ENCODE data around the gene LGR6.

GRCh38 chr1:202229376-202229775 lies 35.8 kb downstream of the LGR6 start:
- TF ChIP-seq CTCF (conservative IDR thresholded peaks at IDR 0.05; ENCODE audit: low read depth, low read length) (no peak), RAD21 (IDR thresholded peaks at IDR 0.05; ENCODE audit: low read length) (no peak), POLR2A (IDR thresholded peaks at IDR 0.05; ENCODE audit: low read depth, low read length) (no peak), CEBPB (IDR thresholded peaks at IDR 0.05; ENCODE audit: low read depth, low read length) (no peak), USF2 (IDR thresholded peaks at IDR 0.05; ENCODE audit: low read depth, low read length) (no peak), MAFK (IDR thresholded peaks at IDR 0.05; ENCODE audit: low read depth, low read length) (no peak), MXI1 (IDR thresholded peaks at IDR 0.05; ENCODE audit: borderline replicate concordance, low read depth, low read length) (no peak), SMC3 (IDR thresholded peaks at IDR 0.05; ENCODE audit: low read depth, low read length) (no peak), CHD1 (IDR thresholded peaks at IDR 0.05; ENCODE audit: low read depth, low read length) (no peak)
- TF ChIP-seq, protein P1, sequence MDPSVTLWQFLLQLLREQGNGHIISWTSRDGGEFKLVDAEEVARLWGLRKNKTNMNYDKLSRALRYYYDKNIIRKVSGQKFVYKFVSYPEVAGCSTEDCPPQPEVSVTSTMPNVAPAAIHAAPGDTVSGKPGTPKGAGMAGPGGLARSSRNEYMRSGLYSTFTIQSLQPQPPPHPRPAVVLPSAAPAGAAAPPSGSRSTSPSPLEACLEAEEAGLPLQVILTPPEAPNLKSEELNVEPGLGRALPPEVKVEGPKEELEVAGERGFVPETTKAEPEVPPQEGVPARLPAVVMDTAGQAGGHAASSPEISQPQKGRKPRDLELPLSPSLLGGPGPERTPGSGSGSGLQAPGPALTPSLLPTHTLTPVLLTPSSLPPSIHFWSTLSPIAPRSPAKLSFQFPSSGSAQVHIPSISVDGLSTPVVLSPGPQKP (IDR thresholded peaks at IDR 0.05; ENCODE audit: borderline replicate concordance, low read depth, low read length), result no peak
